GM12864 (cell line): ENCODE measurements around the gene IFFO2.

Source experiments
- DNase-seq: peaks from one replicate; pipeline ENCODE4 v3.0.0-alpha.2; 2011; ENCODE audit warnings: low read depth
- H3K4me3 ChIP-seq: 2 replicates; pipeline ENCODE4 v1.5.1; 2011; ENCODE audit warnings: mild to moderate bottlenecking, low read depth, low read length, control low read depth
- TF ChIP-seq, protein P1 (sequence below): IDR thresholded peaks from 2 replicates; pipeline ENCODE4 v1.5.1; 2011; ENCODE audit warnings: low read depth, mild to moderate bottlenecking, moderate library complexity, low read length, control low read depth, inconsistent platforms; ENCODE audit errors: missing control alignments

IFFO2 gene

DNA sequence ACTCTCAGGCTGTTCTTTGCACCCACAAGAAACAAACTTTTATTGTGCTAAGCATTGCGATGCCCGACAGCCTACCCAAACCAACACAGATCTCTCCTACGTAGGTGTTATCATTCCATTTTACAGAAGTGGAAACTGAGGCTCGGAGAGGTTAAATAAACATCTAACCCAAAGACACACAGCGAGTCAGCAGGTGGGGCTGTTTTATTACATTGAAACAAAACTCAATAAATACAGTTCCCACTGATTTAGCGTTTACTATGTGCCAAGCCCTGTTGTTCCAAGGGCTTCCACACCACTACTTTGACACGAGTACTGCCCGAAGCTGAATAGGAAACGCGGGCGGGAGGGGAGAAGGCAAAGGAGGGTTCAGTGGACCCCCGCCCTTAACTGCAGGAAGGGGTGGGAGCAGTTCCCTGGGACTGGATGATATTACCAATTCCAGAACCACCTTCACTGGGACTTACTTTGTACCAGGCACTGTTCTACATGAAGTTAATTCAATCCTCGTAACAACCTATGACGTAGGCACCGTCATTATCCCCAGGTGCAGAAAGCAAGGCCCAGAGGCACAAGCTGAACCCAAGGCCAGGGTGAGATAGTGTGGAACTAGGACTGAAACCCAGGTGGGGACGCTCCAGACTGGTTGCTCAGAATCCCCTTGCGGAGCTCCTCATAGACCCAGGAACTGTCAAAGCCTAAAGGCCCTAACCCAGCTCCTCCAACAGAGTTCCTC lies 34.8 kb downstream of the IFFO2 start:
- TF ChIP-seq, protein P1, sequence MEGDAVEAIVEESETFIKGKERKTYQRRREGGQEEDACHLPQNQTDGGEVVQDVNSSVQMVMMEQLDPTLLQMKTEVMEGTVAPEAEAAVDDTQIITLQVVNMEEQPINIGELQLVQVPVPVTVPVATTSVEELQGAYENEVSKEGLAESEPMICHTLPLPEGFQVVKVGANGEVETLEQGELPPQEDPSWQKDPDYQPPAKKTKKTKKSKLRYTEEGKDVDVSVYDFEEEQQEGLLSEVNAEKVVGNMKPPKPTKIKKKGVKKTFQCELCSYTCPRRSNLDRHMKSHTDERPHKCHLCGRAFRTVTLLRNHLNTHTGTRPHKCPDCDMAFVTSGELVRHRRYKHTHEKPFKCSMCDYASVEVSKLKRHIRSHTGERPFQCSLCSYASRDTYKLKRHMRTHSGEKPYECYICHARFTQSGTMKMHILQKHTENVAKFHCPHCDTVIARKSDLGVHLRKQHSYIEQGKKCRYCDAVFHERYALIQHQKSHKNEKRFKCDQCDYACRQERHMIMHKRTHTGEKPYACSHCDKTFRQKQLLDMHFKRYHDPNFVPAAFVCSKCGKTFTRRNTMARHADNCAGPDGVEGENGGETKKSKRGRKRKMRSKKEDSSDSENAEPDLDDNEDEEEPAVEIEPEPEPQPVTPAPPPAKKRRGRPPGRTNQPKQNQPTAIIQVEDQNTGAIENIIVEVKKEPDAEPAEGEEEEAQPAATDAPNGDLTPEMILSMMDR = no peak
- no peak overlapping the region for H3K4me3 ChIP-seq
- DNase-seq = no peak

GRCh38 chr1:18920931-18921330 lies 35.5 kb downstream of the IFFO2 start:
- TF ChIP-seq, protein P1 = no peak
- H3K4me3 ChIP-seq = no peak overlapping the region
- DNase-seq = no peak

DNA sequence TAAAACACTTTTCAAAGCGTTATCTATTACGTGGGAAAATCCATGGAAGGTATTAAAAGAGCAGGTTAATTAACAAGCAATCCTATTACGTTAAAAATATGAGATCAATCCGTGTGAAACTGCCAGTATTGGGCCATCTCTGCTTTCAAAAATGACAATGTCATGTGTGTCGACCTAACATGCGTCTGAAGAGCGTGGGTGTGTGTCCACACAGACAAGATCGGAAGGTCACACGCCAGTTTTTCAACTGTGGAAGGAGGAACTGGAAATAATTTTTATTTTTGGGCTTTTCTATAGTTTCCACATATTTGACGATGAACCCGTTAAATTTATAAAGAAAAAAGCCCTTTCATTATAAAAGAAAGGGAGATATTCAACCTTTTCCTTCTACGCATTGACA lies 36.5 kb downstream of the IFFO2 start:
- TF ChIP-seq, protein P1 = no peak
- no peak for DNase-seq
- no peak overlapping the region for H3K4me3 ChIP-seq

DNA sequence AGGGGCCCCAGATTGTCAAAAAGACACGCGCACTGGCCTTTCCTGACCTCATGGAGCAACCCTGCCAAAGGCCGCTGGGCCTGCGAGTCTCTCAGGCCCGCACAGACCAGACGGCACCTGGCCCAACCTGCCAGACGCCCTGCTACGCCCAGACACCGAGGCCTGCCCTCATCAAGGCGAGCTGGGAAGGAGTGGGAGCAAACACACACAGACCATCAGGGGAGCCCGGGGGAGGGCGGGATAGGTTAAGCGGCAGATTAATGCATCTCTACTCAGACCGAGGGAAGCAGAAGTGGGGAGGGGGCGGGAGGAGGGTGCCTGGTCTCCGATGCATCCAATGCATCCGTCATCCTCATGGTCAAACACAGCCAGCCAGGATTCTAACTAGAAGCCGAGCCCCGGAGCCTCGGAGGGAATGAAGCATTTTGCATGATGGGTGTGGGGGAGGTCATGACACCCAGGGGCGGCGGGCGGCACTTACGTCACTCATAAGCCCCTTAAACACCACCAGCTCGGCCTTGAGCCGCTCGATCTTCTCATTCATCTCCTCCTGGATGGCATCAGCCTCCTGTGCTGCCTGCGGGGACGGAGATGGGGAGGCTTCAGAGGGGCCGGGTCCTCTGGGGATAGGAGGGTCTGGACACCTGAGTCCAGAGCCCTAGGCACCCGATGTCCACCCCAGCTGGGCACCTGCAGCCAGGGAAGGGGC lies 37.1 kb downstream of the IFFO2 start:
- H3K4me3 ChIP-seq = no peak overlapping the region
- TF ChIP-seq, protein P1 = no peak
- no peak for DNase-seq

GRCh38 chr1:18918417-18918816 lies 38.1 kb downstream of the IFFO2 start:
- DNase-seq = no peak
- H3K4me3 ChIP-seq = no peak overlapping the region
- TF ChIP-seq, protein P1 = peak; percentile 2

GRCh38 chr1:18917071-18917799 lies 39.2 kb downstream of the IFFO2 start:
- H3K4me3 ChIP-seq = no peak overlapping the region
- DNase-seq = no peak
- TF ChIP-seq, protein P1 = no peak
